Stimulated activated CD4-positive, alpha-beta T cell treated with anti-CD3 and anti-CD28 coated beads, TNF-alpha, amount 100 ng/mL, for 4 hours (primary cell): ENCODE data around the gene SPR.

Experiments
- DNase-seq, 3 experiments: peaks; one replicate each; pipeline ENCODE4 v3.0.0-alpha.2; 2020; ENCODE audit warnings: low read depth in 3 of 3

Gene SPR

GRCh38 chr2:72915320-72915906 lies 28.2 kb downstream of the SPR start:
- DNase-seq, result no peak

DNA sequence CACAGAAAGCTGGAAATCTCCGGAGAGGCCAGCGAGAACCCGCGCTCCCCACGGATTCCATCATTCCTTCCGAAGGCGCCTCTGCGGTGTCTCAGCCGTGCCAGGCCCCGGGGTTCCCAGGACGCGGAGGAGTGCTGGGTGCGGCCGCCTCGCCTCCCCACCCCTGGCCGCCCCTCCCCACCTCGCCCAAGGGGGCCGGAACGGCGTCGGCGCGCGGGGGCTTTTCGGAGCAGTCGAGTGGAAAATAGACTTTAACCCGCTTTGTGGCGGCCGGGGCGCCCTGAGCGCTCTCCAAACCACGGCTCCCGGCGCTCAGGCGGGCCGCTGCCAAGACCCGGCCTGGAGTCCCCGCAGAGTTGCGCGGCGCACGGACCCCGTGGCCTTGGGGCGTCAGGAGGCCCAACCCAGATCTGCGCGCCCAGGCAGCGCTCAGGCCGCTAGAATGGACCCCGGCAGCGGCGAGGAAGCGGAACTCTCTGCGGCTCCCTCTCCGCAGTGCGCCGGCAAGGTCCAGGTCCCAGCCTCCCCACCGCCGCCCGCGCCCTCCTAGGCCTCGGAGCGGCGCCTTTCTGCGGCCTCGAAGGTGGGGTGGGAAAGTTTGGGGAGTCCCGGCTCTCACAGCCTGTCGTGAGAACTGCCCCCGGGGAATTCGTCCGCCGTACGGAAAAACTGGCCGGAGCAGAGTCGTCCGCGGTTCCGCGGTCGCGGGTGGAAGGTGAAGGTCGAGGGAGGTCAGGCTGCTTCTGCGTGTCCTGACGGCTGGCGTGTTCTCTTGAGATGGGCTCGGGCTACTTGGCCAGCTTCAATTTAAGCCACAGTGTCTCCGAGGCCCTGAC lies 28.9 kb downstream of the SPR start:
- DNase-seq, result no peak

GRCh38 chr2:72916743-72917137 lies 29.5 kb downstream of the SPR start:
- DNase-seq, result no peak

GRCh38 chr2:72917138-72917876 lies 30.1 kb downstream of the SPR start, which contains the start of gene EMX1:
EMX1 (plus strand) TSS chr2:72917519; CDS start chr2:72917853, 334 bp downstream.
- DNase-seq, result peak in 2 of 3 experiments; percentile 33 to 46

GRCh38 chr2:72917877-72918553 lies 30.8 kb downstream of the SPR start:
- no peak for DNase-seq

DNA sequence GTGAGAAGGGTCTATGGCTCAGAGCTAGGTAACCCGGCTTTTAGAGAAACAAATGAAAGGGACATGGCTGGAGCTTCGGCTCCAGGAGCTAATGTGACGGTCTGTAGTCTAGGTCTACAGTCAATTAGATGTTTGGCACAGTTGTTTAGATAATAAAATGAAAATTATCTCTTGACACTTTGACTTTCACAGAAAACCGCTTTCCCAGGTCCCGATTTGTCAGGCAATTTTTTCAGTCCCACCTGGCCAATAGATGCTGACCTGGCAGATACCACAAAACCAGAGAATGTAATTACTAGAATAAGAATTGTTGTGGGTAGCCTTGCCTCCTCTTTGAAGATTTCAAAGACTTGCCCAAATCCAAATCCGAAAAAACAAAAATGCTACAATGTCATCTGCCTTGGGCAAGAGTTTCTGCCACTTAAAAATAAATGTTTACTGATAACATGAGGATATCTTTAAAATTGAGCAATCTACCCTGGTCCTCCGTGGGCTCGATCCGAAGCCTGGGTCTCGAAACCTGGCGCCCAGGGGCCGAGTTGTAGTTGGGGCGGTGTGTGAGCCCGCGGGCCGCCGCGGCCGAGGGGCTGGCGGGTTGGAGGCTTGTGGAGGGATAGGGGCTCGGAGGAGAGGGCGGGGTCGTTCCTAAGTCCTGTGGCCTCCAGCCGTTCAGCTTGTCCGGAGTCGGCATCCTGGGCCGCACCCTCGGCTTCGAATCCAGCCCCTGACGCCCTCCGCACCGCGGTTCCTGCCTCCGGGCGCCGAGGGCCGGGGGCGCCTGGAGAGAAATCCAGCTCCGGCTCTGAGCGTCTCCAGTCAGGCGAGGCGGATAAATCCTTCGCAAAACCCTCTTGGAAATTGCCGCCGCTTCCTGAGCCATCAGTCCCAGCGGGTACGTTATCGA lies 32.5 kb downstream of the SPR start:
- no peak for DNase-seq

- DNase-seq, result no peak
These were observed 33.3 kb downstream of the SPR start for GRCh38 chr2:72920318-72921087.

DNA sequence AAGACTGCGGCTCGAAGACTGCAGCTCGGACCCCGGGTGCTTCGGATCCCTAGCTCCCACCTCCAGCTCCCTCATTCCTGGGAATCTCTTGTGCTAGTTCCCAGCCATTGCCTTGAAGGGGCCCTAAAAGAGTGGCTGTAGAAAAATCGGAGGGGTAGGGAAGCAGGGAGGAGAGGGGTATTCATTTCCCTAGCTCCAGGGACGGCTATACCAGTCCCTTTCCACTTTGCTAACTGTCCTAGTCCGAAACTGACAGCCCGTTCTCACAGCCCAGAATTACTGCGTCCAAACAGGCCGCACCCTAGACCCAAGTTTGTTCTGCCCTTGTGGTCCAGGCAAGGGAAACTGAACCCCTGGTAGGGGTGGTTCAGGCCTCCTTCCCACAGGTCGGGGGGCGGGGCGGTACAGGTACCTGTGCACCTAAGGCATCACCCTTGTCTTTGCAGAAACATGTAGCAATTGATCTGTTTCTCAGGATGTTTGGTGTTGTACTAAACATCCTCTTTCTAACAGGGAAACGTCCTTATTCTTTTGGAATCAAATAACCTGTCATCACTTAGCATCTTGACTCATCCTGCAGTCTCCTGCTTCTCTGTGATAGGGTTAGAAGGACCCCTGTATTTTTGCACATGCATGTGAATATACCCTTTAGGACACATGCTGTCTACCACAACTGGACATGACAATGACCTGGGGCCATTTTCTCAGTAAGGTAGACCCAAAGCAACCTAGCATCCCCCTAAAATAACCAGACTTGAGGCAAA lies 34.1 kb downstream of the SPR start:
- DNase-seq, result no peak

DNA sequence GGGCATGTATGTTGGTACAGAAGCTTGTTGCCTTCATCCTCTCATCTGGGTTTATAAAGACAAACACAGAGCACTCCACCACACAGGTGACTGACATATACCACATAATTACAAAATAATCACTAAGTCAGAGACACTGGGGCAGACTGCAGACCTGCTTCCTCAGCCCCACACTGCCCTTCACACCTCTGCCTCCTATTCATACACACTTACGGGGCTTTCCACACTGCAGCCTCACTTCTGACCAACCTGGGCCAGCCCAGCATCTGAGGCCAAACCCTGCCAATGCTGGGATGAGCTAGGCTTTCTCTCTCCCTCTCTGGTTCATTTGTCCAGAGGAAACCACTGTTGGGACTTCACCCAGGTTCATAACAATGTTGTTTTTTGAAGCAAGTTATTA lies 34.6 kb downstream of the SPR start:
- no peak for DNase-seq

- no peak for DNase-seq
These were observed 36.7 kb downstream of the SPR start for GRCh38 chr2:72923833-72924352.

GRCh38 chr2:72924353-72925240 lies 37.4 kb downstream of the SPR start:
- no peak for DNase-seq

DNA sequence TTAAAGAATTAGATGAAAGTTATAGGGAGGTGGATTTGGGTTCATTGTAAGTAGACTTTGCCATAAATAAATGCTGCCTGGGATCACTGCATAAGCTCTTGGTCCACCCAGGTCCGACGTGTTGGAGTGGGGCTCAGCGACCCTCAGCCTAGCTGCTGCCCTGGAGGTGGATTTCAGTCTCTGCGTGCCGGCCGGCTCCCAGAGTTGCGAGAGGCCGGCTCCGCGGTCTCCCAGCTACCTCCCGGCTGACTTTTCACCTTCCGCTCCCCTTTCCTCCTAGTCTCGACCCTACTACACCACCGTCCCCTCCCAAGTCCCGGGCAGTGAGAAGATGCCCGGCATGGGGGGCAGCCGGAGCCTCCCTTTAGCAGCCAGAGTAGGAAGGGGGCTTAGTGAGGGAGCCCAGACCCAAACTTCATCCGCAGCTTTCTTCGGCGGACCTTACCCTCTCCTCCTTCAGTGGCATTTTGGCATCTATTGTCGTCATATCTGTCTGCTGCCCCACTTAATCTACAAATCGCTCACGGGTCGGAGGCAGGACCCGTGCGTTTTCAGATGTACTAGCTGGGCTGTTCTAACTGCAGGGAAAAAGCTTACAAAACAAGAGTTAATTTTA lies 38.2 kb downstream of the SPR start:
- DNase-seq, result no peak

DNA sequence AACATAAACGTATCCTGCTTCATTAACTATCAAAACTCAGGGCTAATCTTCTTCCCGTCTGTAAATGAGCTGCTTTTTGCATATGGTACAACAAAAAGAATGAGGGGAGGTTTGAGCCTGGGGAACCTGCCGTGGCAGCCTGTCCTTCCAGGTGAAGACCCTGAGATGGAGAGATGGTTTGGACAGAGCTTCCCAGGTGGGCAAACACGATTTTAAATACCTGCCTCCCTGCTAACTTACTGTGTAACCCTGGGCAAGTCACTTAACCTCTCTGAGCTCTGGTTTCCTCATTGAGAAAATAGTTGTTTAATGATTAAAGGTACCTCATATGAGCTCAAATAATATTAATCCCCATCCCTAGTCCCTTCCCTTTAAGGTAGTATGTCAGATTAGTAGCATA lies 39.2 kb downstream of the SPR start:
- DNase-seq, result no peak

DNA sequence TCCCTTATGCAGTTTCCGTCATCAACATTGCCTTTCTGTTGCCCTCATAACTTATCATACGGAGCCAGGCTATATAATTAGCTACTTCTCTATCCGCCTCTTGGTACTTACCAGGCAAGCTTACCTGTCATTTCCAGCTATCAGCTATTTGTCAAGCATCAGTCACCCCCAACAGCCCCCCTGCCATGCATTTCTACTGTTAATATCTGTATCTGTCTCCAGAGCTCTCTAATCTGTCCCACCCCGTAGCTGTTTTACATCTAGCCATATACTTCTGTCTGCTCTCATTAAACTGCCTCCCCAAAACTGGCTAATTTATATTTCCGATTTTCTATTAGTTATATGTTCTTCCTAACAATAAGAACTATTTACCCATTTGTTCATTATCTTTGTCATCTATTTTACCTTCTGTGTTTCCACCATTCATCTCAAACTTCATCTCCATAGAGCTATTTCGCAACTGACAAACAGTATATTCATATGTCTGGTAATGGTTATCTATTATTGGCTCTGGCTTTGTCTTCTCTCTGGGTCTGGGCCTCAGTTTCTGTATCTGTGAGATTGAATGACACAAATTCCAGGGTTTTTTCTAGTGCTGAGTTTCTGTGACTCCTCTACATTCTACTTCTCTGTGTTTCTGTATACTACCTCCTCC lies 39.7 kb downstream of the SPR start:
- DNase-seq, result no peak

- DNase-seq, result no peak
These were observed 40.7 kb downstream of the SPR start for GRCh38 chr2:72927619-72928550.

DNA sequence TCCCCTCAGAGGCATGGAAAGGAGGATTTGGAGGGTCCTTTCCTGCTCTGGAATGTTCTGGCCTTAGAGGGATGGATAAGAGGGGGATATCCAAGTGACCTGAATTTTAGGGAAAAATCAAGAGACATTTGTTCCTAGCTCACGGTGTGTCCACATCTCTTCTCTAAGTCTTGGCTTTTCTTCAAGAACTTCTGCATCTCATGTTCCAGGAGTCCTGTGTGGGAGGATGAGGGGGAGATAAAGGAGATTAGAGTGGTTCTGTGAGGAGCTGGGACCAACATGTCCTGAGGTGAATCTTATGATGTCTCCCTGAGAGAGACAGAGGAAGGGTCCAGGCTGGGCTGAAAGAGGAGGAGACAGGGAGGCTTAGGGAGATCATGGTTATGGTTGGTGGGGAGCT lies 41.8 kb downstream of the SPR start:
- DNase-seq, result no peak
